ENCODE results near the gene VAT1. TPM values are rescaled to one million over a fixed set of nuclear protein-coding genes. Genes with fewer than 3 reads are reported as not detected.
"Not testable (repeated sequence)": the region's sequence is repeated elsewhere in the genome, so short reads cannot be mapped to it uniquely, and the experiment has no call there.

VAT1 gene
- total RNA-seq, 2 donors from 2014 or later, result 46.3 to 85.2 TPM

DNA sequence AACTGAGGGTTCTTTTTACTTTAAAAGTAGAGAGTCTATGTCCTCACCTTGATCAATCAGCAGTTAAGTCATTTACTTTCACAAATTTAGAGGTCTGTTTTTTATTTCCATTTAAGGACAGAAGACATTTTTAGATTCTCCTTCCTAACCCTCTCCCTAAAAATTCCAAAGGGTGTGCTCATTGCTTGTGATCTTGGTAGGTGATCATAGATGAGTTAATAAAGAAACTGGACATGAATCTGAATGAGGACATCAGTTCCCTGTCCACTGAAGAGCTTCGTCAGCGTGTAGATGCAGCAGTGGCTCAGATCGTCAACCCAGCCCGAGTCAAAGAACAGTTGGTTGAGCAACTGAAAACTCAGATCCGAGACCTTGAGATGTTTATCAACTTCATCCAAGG lies 33.0 kb downstream of the VAT1 start:
- DNase-seq (no peak), ATAC-seq (no peak)
- intact Hi-C loops (cut with DNase I, micrococcal nuclease), result no loop called here

DNA sequence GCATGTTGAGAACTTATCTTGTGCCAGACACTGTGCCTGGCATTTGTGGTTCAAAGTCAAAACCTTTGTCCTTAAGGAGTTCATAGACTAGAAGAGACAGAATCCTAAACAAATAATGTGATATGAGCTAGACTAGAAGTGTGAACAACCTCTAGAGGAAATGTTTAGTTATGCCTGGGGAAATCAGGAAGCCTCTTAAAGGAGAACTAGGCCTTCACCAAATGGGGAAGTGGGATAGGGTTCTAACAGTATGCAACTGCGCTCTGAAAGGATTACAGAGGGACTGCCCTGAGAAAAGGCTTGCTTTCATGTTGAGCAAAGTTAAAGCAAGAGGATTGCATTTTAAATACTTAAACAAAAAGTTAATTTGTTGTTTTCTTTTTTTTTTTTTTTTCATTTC lies 37.0 kb downstream of the VAT1 start:
- DNase-seq (no peak), ATAC-seq (no peak)
- intact Hi-C loops (cut with DNase I, micrococcal nuclease), result no loop called here

DNA sequence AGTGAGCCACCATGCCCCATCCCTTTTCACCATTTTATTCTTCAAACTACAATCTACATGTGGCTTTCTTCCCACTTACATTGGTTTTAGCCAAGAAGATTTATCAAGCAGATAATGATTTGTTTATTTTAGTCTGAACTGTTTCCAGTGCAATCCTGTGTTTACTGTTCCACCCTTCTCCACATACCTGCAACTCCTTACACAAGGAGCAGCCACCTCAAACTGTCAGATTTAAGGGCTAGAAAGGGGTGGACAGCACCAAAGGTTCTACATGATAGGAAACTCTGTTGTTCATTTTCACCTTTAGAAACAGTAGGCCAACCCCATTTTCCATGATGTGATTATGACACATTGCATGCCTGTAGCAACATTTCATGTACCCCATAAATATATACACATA lies 39.9 kb downstream of the VAT1 start:
- no peak for ATAC-seq
- intact Hi-C loops (cut with DNase I, micrococcal nuclease), result no loop called here
- no peak for DNase-seq

DNA sequence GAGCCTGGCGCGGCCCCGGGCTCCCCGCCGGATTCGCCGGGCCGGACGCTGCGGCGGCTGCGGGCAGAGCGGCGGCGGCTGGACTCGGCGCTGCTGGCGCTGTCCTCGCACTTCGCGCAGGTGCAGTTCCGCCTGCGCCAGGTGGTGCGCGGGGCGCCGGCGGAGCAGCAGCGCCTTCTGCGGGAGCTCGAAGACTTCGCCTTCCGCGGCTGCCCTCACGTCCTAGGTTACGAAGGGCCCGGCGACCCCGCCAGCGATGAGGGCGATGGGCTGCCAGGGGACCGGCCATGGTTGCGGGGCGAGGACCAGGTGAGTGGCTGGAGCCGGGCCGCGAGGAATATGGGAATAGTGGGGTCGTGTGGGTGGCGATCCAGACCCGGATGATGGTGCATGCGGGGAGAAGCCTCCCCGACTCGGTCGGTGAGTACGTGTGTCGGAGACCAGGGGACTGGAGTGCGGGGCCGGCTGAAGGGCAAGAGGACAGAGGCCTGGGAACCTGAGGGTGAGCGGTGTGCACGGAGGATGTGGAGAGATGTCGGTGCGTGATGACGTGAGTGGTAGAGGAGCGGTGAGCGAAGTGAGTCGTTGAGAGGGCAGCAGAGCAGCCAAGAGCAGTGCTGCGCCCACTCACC lies 41.3 kb downstream of the VAT1 start:
- DNase-seq (peak; percentile 73 to 74), ATAC-seq (peak; percentile 63)
- intact Hi-C loops (cut with DNase I, micrococcal nuclease), result no loop called here

DNA sequence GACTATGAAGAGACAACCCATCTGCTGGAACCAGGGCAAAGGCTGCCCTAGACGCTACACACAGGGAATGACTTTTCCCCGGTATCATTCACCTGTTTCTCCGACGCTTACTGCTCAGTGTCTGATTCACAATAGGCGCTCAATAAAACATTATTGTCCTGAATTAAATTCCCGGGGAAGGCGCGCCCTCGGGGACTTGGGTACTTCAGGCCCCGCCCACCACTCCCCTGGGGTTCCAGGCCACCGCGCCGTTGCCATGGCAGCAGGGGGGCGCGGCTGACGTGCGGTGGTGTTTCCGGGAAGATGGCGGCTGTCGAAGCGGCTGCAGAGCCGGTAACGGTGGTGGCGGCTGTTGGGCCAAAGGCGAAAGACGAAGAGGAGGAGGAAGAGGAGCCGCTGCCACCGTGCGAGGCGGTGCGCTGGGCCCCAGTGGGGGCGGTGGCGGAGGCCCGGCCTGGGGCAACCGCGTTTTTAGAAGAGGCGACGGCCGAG lies 41.9 kb downstream of the VAT1 start, which contains the start of gene RUNDC1:
TSS of gene RUNDC1 (plus strand) at position 292 of the 492 bp plus-strand sequence. CDS start at position 304, 12 bp downstream.
- DNase-seq (peak; percentile 97 to 99), ATAC-seq (peak; percentile 86)
- intact Hi-C loops (cut with DNase I, micrococcal nuclease), result no loop called here

DNA sequence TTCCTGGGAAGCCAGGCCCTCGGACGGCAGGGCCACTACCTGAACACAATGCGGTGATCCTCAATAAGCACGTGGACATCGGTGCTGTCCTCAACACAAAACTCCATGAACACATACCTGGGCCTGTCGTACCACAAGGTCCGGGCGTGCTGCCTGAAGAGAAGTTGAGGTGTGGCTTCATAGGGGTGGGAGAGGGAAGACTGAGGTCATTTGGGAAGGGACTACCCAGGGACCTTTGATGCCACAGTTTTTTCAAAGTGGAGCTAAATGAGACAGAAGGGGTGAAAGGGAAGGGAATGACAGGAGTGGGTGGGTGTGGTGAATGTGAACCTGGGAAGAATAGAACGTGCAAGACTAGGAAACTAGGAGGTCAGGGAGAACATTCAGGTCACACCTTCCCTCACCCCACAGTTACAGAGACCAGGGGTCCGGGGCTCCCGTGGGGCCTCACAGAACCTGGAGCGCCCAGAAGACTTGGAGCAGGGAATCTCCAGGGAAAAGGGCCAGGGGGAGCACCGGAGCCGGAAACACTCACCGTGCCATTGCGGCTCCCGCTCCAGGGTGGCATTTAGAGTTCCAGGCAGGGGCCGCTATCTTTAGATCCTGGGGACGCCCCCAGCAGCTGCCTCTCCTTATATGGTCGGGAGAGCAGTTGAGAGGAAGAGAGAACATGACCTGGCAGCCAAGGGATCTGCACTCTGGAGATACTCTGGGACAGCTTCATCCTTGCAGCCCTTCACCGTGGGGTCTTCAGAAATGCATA lies 42.5 kb downstream of the VAT1 start, which contains the start of gene PTGES3L:
TSS of gene PTGES3L (minus strand) at position 570 of the 763 bp plus-strand sequence. CDS start at position 543, 27 bp downstream.
- ATAC-seq, result peak; percentile 44
- intact Hi-C loops (cut with DNase I, micrococcal nuclease), result no loop called here
- peak; percentile 66 to 80 for DNase-seq

DNA sequence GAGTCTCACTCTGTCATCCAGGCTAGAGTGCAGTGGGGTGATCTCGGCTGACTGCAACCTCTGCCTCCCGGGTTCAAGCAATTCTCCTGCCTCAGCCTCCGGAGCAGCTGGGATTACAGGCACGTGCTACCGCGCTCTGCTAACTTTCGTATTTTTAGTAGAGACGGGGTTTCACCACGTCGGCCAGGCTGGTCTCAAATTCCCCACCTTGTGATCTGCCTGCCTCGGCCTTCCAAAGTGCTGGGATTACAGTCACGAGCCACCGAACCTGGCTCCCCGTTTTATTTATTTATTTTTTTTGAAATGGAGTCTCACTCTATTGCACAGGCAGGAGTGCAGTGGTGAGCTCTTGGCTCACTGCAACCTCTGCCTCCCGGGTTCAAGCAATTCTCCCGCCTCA lies 46.5 kb downstream of the VAT1 start:
- DNase-seq; intact Hi-C loops (cut with DNase I, micrococcal nuclease); ATAC-seq: not testable (repeated sequence)

DNA sequence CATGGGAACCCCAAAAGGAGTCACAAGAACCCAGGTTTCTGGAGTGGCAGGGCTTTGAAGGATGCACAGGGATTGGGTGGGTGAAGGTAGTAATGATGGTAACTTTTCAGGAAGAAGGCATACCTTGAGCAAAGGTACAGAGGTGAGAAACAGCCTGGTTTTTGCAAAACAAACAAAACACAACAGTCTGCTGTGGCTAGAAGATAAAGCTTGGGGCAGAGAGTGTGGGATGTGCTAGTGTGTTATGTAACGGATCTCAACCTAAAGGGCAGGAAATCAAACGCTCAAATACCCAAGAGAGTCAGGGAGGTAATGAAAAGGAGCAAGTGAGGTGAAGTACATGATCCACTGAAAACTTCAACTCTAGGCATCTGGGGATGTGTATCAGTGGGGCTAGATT lies 46.9 kb downstream of the VAT1 start:
- intact Hi-C loops (cut with DNase I, micrococcal nuclease), result no loop called here
- no peak for DNase-seq
- ATAC-seq, result no peak

DNA sequence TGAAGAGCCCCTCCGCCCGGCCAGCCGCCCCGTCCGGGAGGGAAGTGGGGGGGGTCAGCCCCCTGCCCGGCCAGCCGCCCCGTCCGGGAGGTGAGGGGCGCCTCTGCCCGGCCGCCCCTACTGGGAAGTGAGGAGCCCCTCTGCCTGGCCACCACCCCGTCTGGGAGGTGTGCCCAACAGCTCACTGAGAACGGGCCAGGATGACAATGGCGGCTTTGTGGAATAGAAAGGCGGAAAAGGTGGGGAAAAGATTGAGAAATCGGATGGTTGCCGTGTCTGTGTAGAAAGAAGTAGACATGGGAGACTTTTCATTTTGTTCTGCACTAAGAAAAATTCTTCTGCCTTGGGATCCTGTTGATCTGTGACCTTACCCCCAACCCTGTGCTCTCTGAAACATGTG lies 48.9 kb downstream of the VAT1 start:
- intact Hi-C loops (cut with DNase I, micrococcal nuclease); ATAC-seq; DNase-seq: not testable (repeated sequence)

DNA sequence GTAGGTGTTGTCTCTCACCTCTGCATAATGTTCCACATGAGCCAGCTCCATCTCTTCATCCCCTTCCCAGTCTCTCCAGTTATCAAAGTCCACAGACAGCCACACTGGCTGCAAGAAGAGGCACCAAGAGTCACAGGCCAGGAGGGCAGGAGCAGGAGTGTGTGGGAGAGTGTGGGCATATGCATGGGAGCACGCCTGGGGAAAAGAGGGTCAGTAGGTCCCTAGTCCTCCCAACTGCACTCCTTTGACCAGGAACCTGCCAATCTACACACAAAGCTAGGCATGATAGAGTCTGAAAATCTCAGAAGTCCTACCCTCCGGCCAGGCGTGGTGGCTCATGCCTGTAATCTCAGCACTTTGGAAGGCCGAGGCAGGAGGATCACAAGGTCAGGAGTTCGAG lies 50.6 kb downstream of the VAT1 start:
- ATAC-seq (no peak), DNase-seq (no peak)
- intact Hi-C loops (cut with DNase I, micrococcal nuclease), result no loop called here

DNA sequence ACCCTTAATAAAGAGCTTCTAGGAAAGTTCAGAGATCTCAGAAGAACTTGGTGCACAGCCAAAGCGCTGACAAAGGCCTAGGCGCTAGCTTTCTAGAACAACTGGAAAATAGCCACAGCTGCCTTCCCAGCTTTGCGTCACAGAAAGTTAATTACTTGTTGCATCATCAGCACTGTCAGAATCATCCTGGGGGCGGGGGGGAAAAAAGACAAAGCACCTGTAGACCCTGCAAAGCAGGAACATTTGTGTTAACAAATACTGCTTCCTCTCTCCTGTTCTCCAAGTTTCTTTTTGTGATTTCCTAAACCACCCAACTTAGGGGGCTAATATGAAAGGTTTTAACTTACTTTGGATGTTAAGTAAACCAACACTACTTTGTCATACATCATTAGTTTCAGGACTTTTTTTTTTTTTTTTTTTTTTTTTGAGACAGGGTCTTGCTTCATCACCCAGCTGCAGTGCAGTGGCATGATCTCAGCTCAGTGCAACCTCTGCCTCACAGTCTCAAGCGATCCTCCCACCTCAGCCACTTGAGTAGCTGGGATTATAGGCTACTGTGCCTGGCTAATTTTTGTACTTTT lies 53.1 kb downstream of the VAT1 start:
- intact Hi-C loops (cut with DNase I, micrococcal nuclease), result no loop called here
- DNase-seq (no peak), ATAC-seq (no peak)

DNA sequence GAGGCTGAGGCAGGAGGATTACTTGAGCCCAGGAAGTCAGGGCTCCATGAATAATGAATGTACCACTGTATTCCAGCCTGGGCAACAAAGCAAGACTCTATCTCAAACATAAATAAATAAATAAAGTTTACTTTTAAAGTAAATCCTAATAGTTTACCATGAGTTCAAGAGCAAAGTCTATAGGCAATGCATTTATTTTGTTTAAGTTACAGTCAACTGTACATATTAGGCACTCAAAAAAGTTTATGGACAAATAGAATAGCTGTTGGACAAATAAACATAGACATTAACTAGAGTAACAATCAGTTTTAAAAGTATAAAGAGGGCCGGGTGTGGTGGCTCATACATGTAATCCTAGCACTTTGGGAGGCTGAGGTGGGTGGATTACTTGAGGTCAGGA lies 54.3 kb downstream of the VAT1 start:
- ATAC-seq, result no peak
- DNase-seq, result no peak
- intact Hi-C loops (cut with DNase I, micrococcal nuclease), result no loop called here

Other genes with a start within 250 kb of the VAT1 start
- 10 to 100 TPM; 81.5 to 83.6 TPM for gene VPS25, start 248.9 kb downstream of the VAT1 start, total RNA-seq
- 10 to 100 TPM; 32.7 to 41.2 TPM for gene WNK4, start 241.8 kb downstream of the VAT1 start, total RNA-seq
- gene COA3, start 223.7 kb downstream of the VAT1 start, total RNA-seq, result 100 to 1,000 TPM; 142 to 167 TPM
- gene CNTD1, start 223.5 kb downstream of the VAT1 start, total RNA-seq, result 1 to 10 TPM; 1.2 to 2.4 TPM
- 100 to 1,000 TPM; 128 to 150 TPM for gene BECN1, start 198.1 kb downstream of the VAT1 start, total RNA-seq
- gene PSME3, start 189.0 kb downstream of the VAT1 start, total RNA-seq, result 100 to 1,000 TPM in 1 of 2 donors, 10 to 100 TPM in 1; 89.7 to 104 TPM
- gene AOC2, start 177.8 kb downstream of the VAT1 start, total RNA-seq, result under 1 TPM; 0.47 to 0.85 TPM
- 10 to 100 TPM in 1 of 2 donors, 1 to 10 TPM in 1; 5.6 to 27.1 TPM for gene AOC3, start 171.2 kb downstream of the VAT1 start, total RNA-seq
- gene G6PC1, start 121.6 kb downstream of the VAT1 start, total RNA-seq, result under 1 TPM in 1 of 2 donors, not detected in 1; 0.50 TPM
- 10 to 100 TPM; 17.6 to 24.1 TPM for gene AARSD1, start 57.9 kb downstream of the VAT1 start, total RNA-seq
- gene PTGES3L, start 42.3 kb downstream of the VAT1 start, total RNA-seq, result 1 to 10 TPM; 3.2 to 3.6 TPM
- 10 to 100 TPM; 24.2 to 25.2 TPM for gene RUNDC1, start 41.8 kb downstream of the VAT1 start, total RNA-seq
- 100 to 1,000 TPM; 605 to 650 TPM for gene RPL27, start 24.0 kb downstream of the VAT1 start, total RNA-seq
- gene IFI35, start 15.6 kb downstream of the VAT1 start, total RNA-seq, result 10 to 100 TPM; 33.6 to 51.6 TPM
- 1 to 10 TPM in 1 of 2 donors, under 1 TPM in 1; 0.15 to 1.1 TPM for gene RND2, start 2.8 kb upstream of the VAT1 start, total RNA-seq
- gene BRCA1, start 103.0 kb upstream of the VAT1 start, total RNA-seq, result 10 to 100 TPM in 1 of 2 donors, 1 to 10 TPM in 1; 7.0 to 10.3 TPM
- gene NBR1, start 148.8 kb upstream of the VAT1 start, total RNA-seq, result 100 to 1,000 TPM; 103 to 131 TPM
- 1 to 10 TPM; 9.3 to 9.7 TPM for gene TMEM106A, start 189.5 kb upstream of the VAT1 start, total RNA-seq
- not detected for gene CCDC200, start 206.2 kb upstream of the VAT1 start, total RNA-seq
- gene RNU2-1, start 211.6 kb upstream of the VAT1 start, total RNA-seq, result 1,000 to 10,000 TPM; 4,822 to 6,579 TPM

All from left colon (tissue), 2 donors.